NT2/D1 (cell line): ENCODE data around the gene APOD.

Experiments
- SUZ12 ChIP-seq: IDR thresholded peaks from 2 replicates; pipeline ENCODE4 v1.6.1; 2011; ENCODE audit not compliant: insufficient read length, insufficient read depth; ENCODE audit errors: extremely low read depth
- YY1 ChIP-seq: IDR thresholded peaks from 2 replicates; pipeline ENCODE4 v1.6.1; 2011; ENCODE audit not compliant: insufficient read length, insufficient read depth
- ZNF274 ChIP-seq: IDR thresholded peaks from 2 replicates; pipeline ENCODE4 v1.6.1; 2011; ENCODE audit warnings: mild to moderate bottlenecking, low read depth, low read length

DNA sequence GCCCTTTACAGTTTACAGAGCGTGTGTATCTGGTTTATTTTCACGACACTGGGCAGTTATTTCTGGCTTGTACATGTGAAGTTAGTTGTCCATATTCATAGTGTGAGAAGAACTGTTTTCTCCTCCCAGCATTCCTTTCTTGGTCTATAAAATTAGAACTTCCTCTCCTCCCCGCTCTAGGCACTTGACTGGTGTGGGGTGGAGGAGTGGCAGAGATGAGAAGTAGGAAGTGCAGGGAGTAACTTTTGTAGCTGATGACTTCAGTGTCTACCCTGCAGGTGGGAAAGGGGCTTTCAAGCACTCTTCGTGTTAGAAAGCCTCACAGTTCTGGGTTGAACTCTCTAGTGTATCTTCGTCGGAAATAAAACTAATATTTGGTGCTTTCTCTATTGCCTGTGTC lies 13.4 kb downstream of the APOD start:
- TF ChIP-seq YY1 (no peak), ZNF274 (no peak), SUZ12 (no peak)
